ENCODE data around the gene VAV1. TPM values are rescaled to one million over a fixed set of nuclear protein-coding genes. Genes with fewer than 3 reads are reported as not detected.
"Not testable (repeated sequence)": the region's sequence is repeated elsewhere in the genome, so short reads cannot be mapped to it uniquely, and the experiment has no call there.

Gene VAV1
- total and polyA plus RNA-seq, 2 of the 8 experiments (the other 6 are each of a cell fraction or from before 2014, with no cell fraction given) = 0.21 to 0.22 TPM

GRCh38 chr19:6762253-6762797 lies 10.2 kb upstream of the VAV1 start:
- Histone ChIP-seq H3K23me2 (ENCODE audit: low read depth, low read length) (peaks cover 12% of the 10 kb centered on the region), H3K79me1 (ENCODE audit: low read depth, low read length) (peaks cover 12% of the 10 kb centered on the region)
- ChIA-PET POLR2A (ENCODE audit: partially characterized antibody) (interaction anchor here (0.9 kb wide), 1 partner anchor 18 kb away, joined by 3 read pairs; no protein-coding TSS in a partner anchor), CTCF (ENCODE audit: partially characterized antibody) (interaction anchor here (1.7 kb wide), 1 partner anchor 26 kb away, joined by 4 read pairs; the partner anchor contains the start of gene GPR108)
- not testable (repeated sequence) for DNase-seq (ENCODE audit: low read depth in 1 of 2, low spot score in 2 of 2); H3K27ac ChIP-seq (ENCODE audit: low read depth, low read length); H4K91ac ChIP-seq (replicated peaks; ENCODE audit: insufficient read length, low read length); H3K4ac ChIP-seq (replicated peaks; ENCODE audit: insufficient read length, low read depth, low read length); H3K9me3 ChIP-seq (ENCODE audit: insufficient read depth in 2 of 2, low read depth in 1 of 2, low read length in 1 of 2); H4K8ac ChIP-seq (ENCODE audit: extremely low read depth, insufficient read depth, low read length); H3K79me2 ChIP-seq (ENCODE audit: control insufficient read depth in 1 of 2, insufficient read depth in 2 of 2, low read length in 2 of 2); H3K27me3 ChIP-seq (replicated peaks in 1 of 4; ENCODE audit: control insufficient read depth in 3 of 4, extremely low read depth in 1 of 4, insufficient read depth in 3 of 4, low read length in 3 of 4); H3K14ac ChIP-seq (ENCODE audit: insufficient read length); H2BK5ac ChIP-seq (ENCODE audit: low read depth, low read length); H3K9ac ChIP-seq (replicated peaks in 1 of 4; ENCODE audit: extremely low read depth in 1 of 4, low read depth in 3 of 4, low read length in 3 of 4); H4K20me1 ChIP-seq (replicated peaks in 1 of 2; ENCODE audit: control insufficient read depth in 1 of 2, insufficient read depth in 2 of 2, low read length in 2 of 2); H3K4me1 ChIP-seq (replicated peaks in 1 of 4; ENCODE audit: control insufficient read depth in 3 of 4, insufficient read depth in 4 of 4, low read length in 3 of 4); H4K5ac ChIP-seq (ENCODE audit: insufficient read length, low read depth, low read length); H3K56ac ChIP-seq (replicated peaks; ENCODE audit: insufficient read length, low read depth, low read length); H3K4me3 ChIP-seq (ENCODE audit: extremely low read depth in 1 of 4, insufficient read depth in 2 of 4, low read depth in 3 of 4, low read length in 4 of 4); H3K23ac ChIP-seq (ENCODE audit: insufficient read length); H2AFZ ChIP-seq (ENCODE audit: low read length); H2BK15ac ChIP-seq (ENCODE audit: low read length); H2AK5ac ChIP-seq (ENCODE audit: low read depth, low read length); H2BK120ac ChIP-seq (replicated peaks; ENCODE audit: low read depth, low read length); H2BK12ac ChIP-seq (ENCODE audit: low read depth, low read length); H3K4me2 ChIP-seq (ENCODE audit: insufficient read depth in 1 of 2, low read depth in 2 of 2, low read length in 2 of 2); H2BK20ac ChIP-seq (ENCODE audit: low read length); H3K18ac ChIP-seq (ENCODE audit: extremely low read depth, low read length); H3K36me3 ChIP-seq (ENCODE audit: control insufficient read depth in 2 of 4, insufficient read depth in 4 of 4, low read length in 3 of 4); FAIRE-seq
- WGBS, 2 experiments (ENCODE audit: extremely low coverage in 1 of 2, insufficient coverage in 1 of 2, insufficient read length in 1 of 2, insufficient replicate concordance in 2 of 2, low coverage in 1 of 2, low lambda C conversion rate in 2 of 2, missing lambda C conversion rate in 1 of 2) = 98% methylated on average over 4 of the region's 8 CpGs; no CpG with 5 or more reads in 1 of the 2 experiments

Measured in H1 (cell line).